ENCODE data around the gene SLC44A5.
"Not testable (repeated sequence)": the region's sequence is repeated elsewhere in the genome, so short reads cannot be mapped to it uniquely, and the experiment has no call there.

SLC44A5 gene

DNA sequence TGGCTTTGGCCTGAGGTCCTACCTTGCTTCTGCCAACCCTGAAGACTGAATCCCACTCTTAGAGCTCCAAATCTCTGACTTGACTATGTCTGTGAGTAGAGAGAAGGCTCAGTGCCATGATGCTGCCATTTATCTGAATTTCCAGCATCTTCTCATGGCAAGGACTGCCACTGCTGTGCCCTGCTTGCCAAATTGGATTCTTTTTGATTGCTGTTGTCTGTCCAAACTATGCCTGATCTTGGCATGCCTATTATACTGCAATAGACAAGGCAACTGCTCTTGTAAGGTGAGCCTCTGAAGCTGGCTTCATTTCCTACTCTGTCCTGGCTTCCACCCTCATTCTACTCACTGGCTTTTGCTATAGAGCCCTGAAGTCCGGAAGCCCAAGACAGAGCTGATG lies 210.2 kb downstream of the SLC44A5 start:
- in situ Hi-C loops (cut with HindIII; ENCODE audit: low sequenced_read_pairs), result no loop called here
- TF ChIP-seq, protein P1, sequence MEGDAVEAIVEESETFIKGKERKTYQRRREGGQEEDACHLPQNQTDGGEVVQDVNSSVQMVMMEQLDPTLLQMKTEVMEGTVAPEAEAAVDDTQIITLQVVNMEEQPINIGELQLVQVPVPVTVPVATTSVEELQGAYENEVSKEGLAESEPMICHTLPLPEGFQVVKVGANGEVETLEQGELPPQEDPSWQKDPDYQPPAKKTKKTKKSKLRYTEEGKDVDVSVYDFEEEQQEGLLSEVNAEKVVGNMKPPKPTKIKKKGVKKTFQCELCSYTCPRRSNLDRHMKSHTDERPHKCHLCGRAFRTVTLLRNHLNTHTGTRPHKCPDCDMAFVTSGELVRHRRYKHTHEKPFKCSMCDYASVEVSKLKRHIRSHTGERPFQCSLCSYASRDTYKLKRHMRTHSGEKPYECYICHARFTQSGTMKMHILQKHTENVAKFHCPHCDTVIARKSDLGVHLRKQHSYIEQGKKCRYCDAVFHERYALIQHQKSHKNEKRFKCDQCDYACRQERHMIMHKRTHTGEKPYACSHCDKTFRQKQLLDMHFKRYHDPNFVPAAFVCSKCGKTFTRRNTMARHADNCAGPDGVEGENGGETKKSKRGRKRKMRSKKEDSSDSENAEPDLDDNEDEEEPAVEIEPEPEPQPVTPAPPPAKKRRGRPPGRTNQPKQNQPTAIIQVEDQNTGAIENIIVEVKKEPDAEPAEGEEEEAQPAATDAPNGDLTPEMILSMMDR (IDR thresholded peaks at IDR 0.05; ENCODE audit: low read depth, low read length, missing control alignments), result no peak

DNA sequence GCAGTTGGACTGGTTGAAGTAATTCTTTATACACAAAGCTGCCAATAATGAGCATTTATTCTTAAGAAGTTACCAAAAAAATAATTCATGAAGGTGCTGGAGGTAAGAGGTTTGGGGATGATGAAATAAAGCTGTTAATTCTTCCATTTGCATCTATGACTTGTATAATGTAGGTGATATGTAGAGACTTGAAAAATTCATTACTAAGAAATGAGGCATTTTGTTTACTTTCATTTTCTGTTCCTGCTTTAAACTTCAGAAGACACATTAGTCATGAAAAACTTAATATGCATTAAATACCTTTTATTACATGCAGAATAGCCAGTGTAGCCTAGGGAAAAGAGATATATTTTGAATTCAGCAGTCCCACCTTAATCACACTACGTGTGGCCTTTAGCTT lies 214.2 kb downstream of the SLC44A5 start:
- TF ChIP-seq, protein P1 (IDR thresholded peaks at IDR 0.05; ENCODE audit: low read depth, low read length, missing control alignments), result no peak
- no peak overlapping the region for H3K4me3 ChIP-seq (ENCODE audit: low read depth, low read length)
- DNase-seq (ENCODE audit: low read depth), result no peak
- in situ Hi-C loops (cut with HindIII; ENCODE audit: low sequenced_read_pairs), result no loop called here

More for the DNA sequence above, 210.2 kb downstream of the SLC44A5 start:
- H3K4me3 ChIP-seq (ENCODE audit: low read depth, low read length), result no peak overlapping the region
- DNase-seq (ENCODE audit: low read depth), result no peak

DNA sequence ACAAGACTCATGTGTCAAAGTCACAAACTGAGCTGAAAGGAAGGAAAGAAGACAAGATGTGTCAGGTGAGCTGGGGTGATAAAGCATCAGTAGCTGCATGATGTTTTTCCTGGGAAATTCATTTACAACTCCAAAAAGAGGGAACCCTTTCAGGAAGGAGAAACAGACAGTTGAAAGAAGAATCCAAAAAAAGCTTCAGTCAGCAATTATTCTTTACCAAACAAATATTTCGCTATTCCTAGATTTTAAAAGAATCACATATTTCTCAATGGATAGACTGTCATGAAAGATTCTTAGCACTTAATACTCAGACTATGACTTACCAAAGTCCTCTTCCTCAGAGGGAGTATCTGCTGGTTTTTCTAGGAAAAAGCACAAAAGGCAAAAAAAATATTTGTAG lies 214.7 kb downstream of the SLC44A5 start:
- DNase-seq (ENCODE audit: low read depth), result no peak
- TF ChIP-seq, protein P1 (IDR thresholded peaks at IDR 0.05; ENCODE audit: low read depth, low read length, missing control alignments), result no peak
- H3K4me3 ChIP-seq (ENCODE audit: low read depth, low read length), result no peak overlapping the region
- in situ Hi-C loops (cut with HindIII; ENCODE audit: low sequenced_read_pairs), result no loop called here

DNA sequence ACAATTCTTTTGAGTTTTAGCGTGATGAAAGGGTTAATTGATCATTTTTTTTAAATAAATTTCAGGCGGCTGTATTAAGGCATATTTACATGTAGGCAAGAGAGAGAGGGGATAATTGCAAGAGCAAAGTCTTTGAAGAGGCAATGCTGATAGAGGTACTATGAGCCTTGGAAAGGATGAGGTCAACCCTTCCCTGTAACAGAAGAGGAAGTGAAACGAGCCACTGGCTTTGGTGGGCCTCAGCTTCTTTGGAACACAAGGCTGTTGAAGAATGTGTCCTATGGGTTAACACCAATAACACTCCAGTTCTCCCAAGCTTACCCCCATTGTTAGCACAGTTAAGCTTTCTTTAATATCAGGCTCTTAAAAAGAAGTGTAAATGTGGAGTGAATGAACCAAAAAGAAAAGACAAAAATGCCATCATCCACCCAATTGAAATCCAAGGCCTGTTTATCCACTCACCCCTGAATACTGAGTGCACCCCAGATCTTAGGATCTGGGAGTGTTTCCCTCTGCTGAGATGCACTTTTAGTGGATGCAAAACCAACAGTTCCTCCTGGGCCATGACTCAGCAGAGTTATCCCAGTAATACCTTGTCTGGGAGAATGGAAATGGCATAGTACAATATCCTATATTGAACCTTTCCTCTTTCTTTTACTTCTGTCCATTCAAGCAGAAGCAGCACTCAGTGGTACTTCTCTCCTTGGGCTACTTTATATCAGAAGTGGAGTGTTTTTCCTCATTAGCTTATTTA lies 216.4 kb downstream of the SLC44A5 start:
- H3K4me3 ChIP-seq (ENCODE audit: low read depth, low read length), result no peak overlapping the region
- in situ Hi-C loops (cut with HindIII; ENCODE audit: low sequenced_read_pairs), result no loop called here
- TF ChIP-seq, protein P1 (IDR thresholded peaks at IDR 0.05; ENCODE audit: low read depth, low read length, missing control alignments), result no peak
- DNase-seq (ENCODE audit: low read depth), result no peak

DNA sequence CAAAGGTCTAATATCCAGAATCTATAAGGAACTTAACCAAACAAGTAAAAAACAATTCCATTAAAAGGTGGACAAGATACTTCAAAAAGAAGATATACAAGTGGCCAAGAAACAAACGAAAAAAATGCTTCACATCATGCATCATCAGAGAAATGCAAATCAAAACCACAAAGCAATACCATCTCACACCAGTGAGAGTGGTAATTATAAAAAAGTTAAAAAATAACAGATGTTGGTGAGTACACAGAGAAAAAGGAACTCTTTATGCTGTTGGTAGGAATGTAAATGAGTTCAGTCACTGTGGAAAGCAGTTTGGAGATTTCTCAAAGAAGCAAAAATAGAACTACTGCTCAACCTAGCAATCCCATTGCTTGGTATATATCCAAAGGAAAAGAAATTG lies 218.6 kb downstream of the SLC44A5 start:
- in situ Hi-C loops (cut with HindIII; ENCODE audit: low sequenced_read_pairs), result no loop called here
- TF ChIP-seq, protein P1 (IDR thresholded peaks at IDR 0.05; ENCODE audit: low read depth, low read length, missing control alignments), result no peak
- no peak for DNase-seq (ENCODE audit: low read depth)
- H3K4me3 ChIP-seq (ENCODE audit: low read depth, low read length), result no peak overlapping the region

DNA sequence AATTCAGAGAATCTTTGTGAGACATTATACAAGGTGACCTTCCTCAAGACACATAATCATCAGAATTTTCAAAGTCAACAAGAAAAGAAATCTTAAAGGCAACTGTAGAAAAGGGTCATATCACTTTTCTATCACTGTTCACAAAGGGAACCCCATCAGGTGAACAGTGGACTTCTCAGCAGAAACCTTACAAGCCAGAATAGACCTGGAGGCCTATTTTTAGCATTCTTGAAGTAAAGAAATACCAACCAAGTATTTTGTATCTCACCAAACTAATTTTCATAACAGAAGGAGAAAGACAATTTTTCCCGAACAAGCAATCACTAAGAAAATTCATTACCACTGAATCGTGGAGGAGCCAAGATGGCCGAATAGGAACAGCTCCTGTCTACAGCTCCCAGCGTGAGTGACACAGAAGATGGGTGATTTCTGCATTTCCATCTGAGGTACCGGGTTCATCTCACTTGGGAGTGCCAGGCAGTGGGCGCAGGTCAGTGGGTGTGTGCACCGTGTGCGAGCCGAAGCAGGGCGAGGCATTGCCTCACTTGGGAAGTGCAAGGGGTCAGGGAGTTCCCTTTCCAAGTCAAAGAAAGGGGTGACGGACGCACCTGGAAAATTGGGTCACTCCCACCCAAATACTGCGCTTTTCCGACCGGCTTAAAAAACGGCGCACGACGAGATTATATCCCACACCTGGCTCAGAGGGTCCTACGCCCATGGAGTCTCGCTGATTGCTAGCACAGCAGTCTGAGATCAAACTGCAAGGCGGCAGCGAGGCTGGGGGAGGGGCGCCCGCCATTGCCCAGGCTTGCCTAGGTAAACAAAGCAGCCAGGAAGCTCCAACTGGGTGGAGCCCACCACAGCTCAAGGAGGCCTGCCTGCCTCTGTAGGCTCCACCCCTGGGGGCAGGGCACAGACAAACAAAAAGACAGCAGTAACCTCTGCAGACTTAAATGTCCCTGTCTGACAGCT lies 235.2 kb downstream of the SLC44A5 start:
- H3K4me3 ChIP-seq (ENCODE audit: low read depth, low read length); in situ Hi-C loops (cut with HindIII; ENCODE audit: low sequenced_read_pairs); DNase-seq (ENCODE audit: low read depth): not testable (repeated sequence)
